Thyroid gland (tissue), 4 donors: Measurements from ENCODE around the gene AAMDC. TPM values are rescaled to one million over a fixed set of nuclear protein-coding genes. Genes with fewer than 3 reads are reported as not detected.

Experiments
- DNase-seq, 2 donors: peaks; one replicate each; pipeline ENCODE4 v3.0.0-alpha.2; 2019
- H3K27ac ChIP-seq, 3 donors: fragments of 200-600 bp; sonication (generic); 1 replicate in 2 of 3; 2 replicates in 1 of 3; pipeline ENCODE4 v1.5.1; 2016 to 2019; ENCODE audit warnings: mild to moderate bottlenecking in 1 of 3, moderate library complexity in 1 of 3
- H3K27me3 ChIP-seq: fragments of 200-600 bp; sonication (generic); one replicate; pipeline ENCODE4 v1.5.1; 2019
- H3K36me3 ChIP-seq, 2 donors: fragments of 200-600 bp; sonication (generic); one replicate each; pipeline ENCODE4 v1.5.1; 2016 to 2019
- H3K4me1 ChIP-seq, 2 donors: fragments of 200-600 bp; sonication (generic); one replicate each; pipeline ENCODE4 v1.5.1; 2017 to 2019
- H3K4me3 ChIP-seq, 3 donors: fragments of 200-600 bp; sonication (generic); replicated peaks in 1 of 3; 1 replicate in 2 of 3; 2 replicates in 1 of 3; pipeline ENCODE4 v1.5.1; 2016; ENCODE audit warnings: mild to moderate bottlenecking in 1 of 3
- H3K9me3 ChIP-seq: fragments of 200-600 bp; sonication (generic); one replicate; pipeline ENCODE4 v1.5.1; 2017
- POLR2A ChIP-seq, 2 donors: fragments of 450-650 bp; IDR thresholded peaks; one replicate each; pipeline ENCODE4 v1.6.1; 2017; ENCODE audit warnings: antibody characterized with exemption in 2 of 2, mild to moderate bottlenecking in 2 of 2, moderate library complexity in 1 of 2
- WGBS, 2 donors: methylation state at CpG; one replicate each; pipeline ENCODE4 v1.1.5; 2017; 5-methylcytosine and 5-hydroxymethylcytosine counted together
- intact Hi-C: fragments of 100-400 bp; cut with DNase I; formaldehyde crosslinking; loops from one replicate; pipeline ENCODE4 v1.15.1; 2023
- total RNA-seq, 4 donors: library from RNA; depleted of rRNA; stranded (reverse); fragments of >200 nt; gene quantifications; one replicate each; pipeline ENCODE4 v1.2.3, GENCODE V29; 2016
- TF ChIP-seq, protein P1 (sequence below), 6 experiments: fragments of 200-600 bp in 3 of 6; fragments of 450-650 bp in 3 of 6; sonication (generic) in 3 of 6; IDR thresholded peaks; one replicate each; pipeline ENCODE4 v1.5.1; 2016 to 2019; ENCODE audit warnings: antibody characterized with exemption in 6 of 6, mild to moderate bottlenecking in 2 of 6, inconsistent platforms in 1 of 6, moderate library complexity in 1 of 6

The AAMDC gene
- total RNA-seq, 4 donors from 2014 or later: 33.6 to 60.5 (median 39.0) TPM

DNA sequence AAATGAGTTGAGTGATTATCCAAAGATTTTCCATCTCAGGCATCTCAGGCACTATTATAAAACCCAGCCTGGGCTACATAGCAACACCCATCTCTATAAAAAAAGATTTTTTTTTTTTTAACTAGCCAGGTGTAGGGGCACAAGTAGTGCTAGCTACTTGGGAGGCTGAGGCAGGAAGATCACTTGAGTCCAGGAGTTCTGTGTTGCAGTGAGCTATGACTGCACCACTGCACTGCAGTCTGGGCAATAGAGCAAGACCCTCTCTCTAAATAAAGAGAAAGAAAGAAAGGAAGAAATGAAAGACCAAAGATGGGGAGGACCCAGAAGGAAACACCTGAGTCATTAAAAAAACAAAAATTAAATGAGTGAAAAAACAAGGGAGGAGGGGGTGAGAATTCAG lies 14.5 kb upstream of the AAMDC start:
- no peaks in the 10 kb centered on the region for H3K9me3 ChIP-seq
- no peak for DNase-seq
- H3K36me3 ChIP-seq: no peaks in the 10 kb centered on the region
- TF ChIP-seq, protein P1, sequence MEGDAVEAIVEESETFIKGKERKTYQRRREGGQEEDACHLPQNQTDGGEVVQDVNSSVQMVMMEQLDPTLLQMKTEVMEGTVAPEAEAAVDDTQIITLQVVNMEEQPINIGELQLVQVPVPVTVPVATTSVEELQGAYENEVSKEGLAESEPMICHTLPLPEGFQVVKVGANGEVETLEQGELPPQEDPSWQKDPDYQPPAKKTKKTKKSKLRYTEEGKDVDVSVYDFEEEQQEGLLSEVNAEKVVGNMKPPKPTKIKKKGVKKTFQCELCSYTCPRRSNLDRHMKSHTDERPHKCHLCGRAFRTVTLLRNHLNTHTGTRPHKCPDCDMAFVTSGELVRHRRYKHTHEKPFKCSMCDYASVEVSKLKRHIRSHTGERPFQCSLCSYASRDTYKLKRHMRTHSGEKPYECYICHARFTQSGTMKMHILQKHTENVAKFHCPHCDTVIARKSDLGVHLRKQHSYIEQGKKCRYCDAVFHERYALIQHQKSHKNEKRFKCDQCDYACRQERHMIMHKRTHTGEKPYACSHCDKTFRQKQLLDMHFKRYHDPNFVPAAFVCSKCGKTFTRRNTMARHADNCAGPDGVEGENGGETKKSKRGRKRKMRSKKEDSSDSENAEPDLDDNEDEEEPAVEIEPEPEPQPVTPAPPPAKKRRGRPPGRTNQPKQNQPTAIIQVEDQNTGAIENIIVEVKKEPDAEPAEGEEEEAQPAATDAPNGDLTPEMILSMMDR (IDR thresholded peaks at IDR 0.05): no peak
- no peak for TF ChIP-seq POLR2A (IDR thresholded peaks at IDR 0.05)
- no peak overlapping the region for H3K4me3 ChIP-seq
- peaks cover 10 to 11% of the 10 kb centered on the region in 2 donors for H3K4me1 ChIP-seq
- H3K27ac ChIP-seq: no peak overlapping the region
- no peaks in the 10 kb centered on the region for H3K27me3 ChIP-seq
- intact Hi-C loops: no loop called here

DNA sequence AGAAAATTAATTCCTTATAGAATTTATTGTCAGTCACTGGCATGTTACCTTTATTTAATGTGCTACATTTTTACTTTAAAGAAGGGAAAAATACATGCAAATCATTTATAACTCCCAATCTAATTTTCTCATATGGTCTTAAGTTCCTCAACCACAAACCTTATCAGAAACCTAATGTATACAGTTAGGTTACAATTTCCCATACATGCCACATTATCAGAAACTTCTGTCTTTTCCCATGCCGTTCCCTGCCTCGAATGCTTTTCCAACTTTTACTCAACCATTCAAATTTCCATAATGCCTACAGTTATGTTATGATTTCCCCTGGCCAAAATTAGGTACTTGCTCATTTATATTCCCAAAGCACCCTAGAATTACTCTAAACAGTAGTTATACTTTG lies 14.0 kb upstream of the AAMDC start:
- 90 to 97% methylated on average over 2 of the region's 2 CpGs for WGBS, 2 donors
- no peak overlapping the region for H3K4me3 ChIP-seq
- no peak for DNase-seq

DNA sequence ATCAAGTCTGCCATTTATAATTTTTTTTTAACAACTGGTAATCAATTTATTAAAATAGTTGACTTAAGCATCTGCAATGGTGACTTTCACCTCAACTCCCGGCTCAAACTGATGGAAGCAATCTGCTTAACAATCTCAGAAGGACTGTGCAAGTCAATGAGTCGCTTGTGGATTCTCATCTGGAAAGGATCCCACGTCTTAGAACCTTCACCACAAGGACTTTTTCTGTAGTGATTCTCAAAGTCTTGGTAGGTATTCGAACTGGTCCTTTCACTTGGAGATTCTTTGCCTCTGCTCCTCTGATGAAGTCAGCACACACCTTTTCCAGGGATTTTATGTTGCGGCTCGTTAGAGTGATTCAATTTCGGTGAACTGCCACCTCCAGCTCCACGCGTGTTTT lies 7.7 kb upstream of the AAMDC start:
- Histone ChIP-seq H3K27ac (no peak overlapping the region), H3K4me1 (peaks cover under 1 to 8% of the 10 kb centered on the region in 2 donors), H3K9me3 (no peaks in the 10 kb centered on the region), H3K4me3 (no peak overlapping the region), H3K27me3 (no peaks in the 10 kb centered on the region), H3K36me3 (no peaks in the 10 kb centered on the region)
- 92 to 95% methylated on average over 9 of the region's 9 CpGs for WGBS, 2 donors
- DNase-seq: no peak
- intact Hi-C loops: no loop called here
- TF ChIP-seq, protein P1 (IDR thresholded peaks at IDR 0.05): no peak

More for the DNA sequence above, 14.0 kb upstream of the AAMDC start:
- no peaks in the 10 kb centered on the region for H3K27me3 ChIP-seq
- intact Hi-C loops: no loop called here
- TF ChIP-seq POLR2A (IDR thresholded peaks at IDR 0.05): no peak
- TF ChIP-seq, protein P1 (IDR thresholded peaks at IDR 0.05): no peak
- H3K4me1 ChIP-seq: peaks cover 10% of the 10 kb centered on the region in 2 donors
- no peak overlapping the region for H3K27ac ChIP-seq
- no peaks in the 10 kb centered on the region for H3K9me3 ChIP-seq
- H3K36me3 ChIP-seq: no peaks in the 10 kb centered on the region

DNA sequence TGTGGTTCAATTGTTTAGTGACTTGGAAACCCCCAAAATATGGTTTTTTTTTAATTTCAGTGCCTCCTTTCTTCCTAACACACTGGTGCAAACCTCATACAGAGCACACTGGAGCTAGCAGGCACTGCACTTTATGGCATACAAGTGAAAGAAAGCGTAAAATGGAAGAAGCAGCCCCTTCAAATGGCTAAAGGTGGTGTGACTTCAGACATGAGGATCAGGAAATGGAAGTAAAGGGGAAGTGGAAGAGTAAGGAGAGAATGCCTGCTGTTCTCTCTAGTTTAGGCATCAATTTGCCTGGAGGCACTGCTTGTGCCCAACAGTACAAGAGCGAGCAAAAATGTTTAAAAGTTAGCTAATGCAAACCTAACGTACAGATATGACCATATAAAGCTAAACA lies 6.1 kb upstream of the AAMDC start:
- Histone ChIP-seq H3K36me3 (no peaks in the 10 kb centered on the region), H3K4me1 (peaks cover 10 to 18% of the 10 kb centered on the region in 2 donors), H3K27me3 (no peaks in the 10 kb centered on the region), H3K9me3 (no peaks in the 10 kb centered on the region), H3K4me3 (no peak overlapping the region), H3K27ac (no peak overlapping the region)
- intact Hi-C loops: no loop called here
- WGBS, 2 donors: 98% methylated on average over 3 of the region's 3 CpGs
- no peak for DNase-seq
- no peak for TF ChIP-seq POLR2A (IDR thresholded peaks at IDR 0.05)
- TF ChIP-seq, protein P1 (IDR thresholded peaks at IDR 0.05): no peak

DNA sequence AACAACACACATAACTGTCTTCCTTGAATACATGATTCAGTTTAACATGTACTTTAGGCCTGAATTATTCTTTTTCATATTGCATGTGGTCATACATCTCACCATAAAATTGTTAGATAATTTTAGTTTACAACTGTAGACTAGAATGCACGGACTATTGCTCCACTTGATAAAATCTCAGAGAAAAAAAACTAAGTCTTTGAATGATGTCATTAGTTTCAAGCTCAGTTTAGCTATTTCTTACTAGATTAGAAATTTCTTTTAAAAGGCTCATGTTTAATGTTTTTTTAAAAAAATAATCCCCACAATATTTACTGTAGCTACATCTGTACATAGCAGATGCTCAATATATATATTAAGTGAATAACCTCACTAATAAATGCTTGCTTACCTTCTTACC lies 5.5 kb upstream of the AAMDC start:
- intact Hi-C loops: no loop called here
- DNase-seq: no peak
- TF ChIP-seq POLR2A (IDR thresholded peaks at IDR 0.05): no peak
- TF ChIP-seq, protein P1 (IDR thresholded peaks at IDR 0.05): no peak
- Histone ChIP-seq H3K27me3 (no peaks in the 10 kb centered on the region), H3K36me3 (no peaks in the 10 kb centered on the region), H3K4me1 (peaks cover 10 to 18% of the 10 kb centered on the region in 2 donors), H3K4me3 (no peak overlapping the region), H3K27ac (no peak overlapping the region), H3K9me3 (no peaks in the 10 kb centered on the region)
- 73 to 90% methylated on average over 1 of the region's 1 CpG for WGBS, 2 donors
